ENCODE data around the gene INS.
"Not testable (repeated sequence)": the region's sequence is repeated elsewhere in the genome, so short reads cannot be mapped to it uniquely, and the experiment has no call there.

INS gene

GRCh38 chr11:2180789-2181370 lies 19.9 kb upstream of the INS start:
- DNase-seq = no peak

GRCh38 chr11:2180347-2180746 lies 19.3 kb upstream of the INS start:
- no peak for DNase-seq

- no peak for DNase-seq
These were observed 18.5 kb upstream of the INS start for GRCh38 chr11:2179516-2179915.

GRCh38 chr11:2178906-2179494 lies 18.0 kb upstream of the INS start:
- DNase-seq = no peak

- DNase-seq = not testable (repeated sequence)
These were observed 17.2 kb upstream of the INS start for GRCh38 chr11:2178055-2178773.

- DNase-seq = no peak
These were observed 16.1 kb upstream of the INS start for GRCh38 chr11:2177076-2177475.

- DNase-seq = no peak
These were observed 15.4 kb upstream of the INS start for GRCh38 chr11:2176389-2176900.

- DNase-seq = no peak
These were observed 14.7 kb upstream of the INS start for GRCh38 chr11:2175659-2176058.

GRCh38 chr11:2174361-2174760 lies 13.4 kb upstream of the INS start:
- no peak for DNase-seq

- no peak for DNase-seq
These were observed 12.8 kb upstream of the INS start for GRCh38 chr11:2173761-2174160.

- DNase-seq = no peak
These were observed 12.2 kb upstream of the INS start for GRCh38 chr11:2173150-2173693.

GRCh38 chr11:2172676-2173075 lies 11.7 kb upstream of the INS start:
- DNase-seq = no peak

- DNase-seq = no peak
These were observed 10.6 kb upstream of the INS start, which contains the start of gene TH for GRCh38 chr11:2171591-2172003. TH (minus strand) TSS chr11:2171815; CDS start chr11:2171786, 29 bp downstream.

- DNase-seq = no peak
These were observed 8.9 kb upstream of the INS start for GRCh38 chr11:2169626-2170570.

- DNase-seq = no peak
These were observed 8.0 kb upstream of the INS start for GRCh38 chr11:2169005-2169378.

GRCh38 chr11:2168286-2169004 lies 7.4 kb upstream of the INS start:
- no peak for DNase-seq

- no peak for DNase-seq
These were observed 6.4 kb upstream of the INS start for GRCh38 chr11:2167141-2168045.

- peak; percentile 51 for DNase-seq
These were observed 5.3 kb upstream of the INS start for GRCh38 chr11:2166091-2166851.

GRCh38 chr11:2165571-2165970 lies 4.6 kb upstream of the INS start:
- DNase-seq = no peak
